SKM-1 (cell line): ENCODE measurements around the gene AGR2.
"Not testable (repeated sequence)": the region's sequence is repeated elsewhere in the genome, so short reads cannot be mapped to it uniquely, and the experiment has no call there.

Experiments
- DNase-seq: peaks from one replicate; lab custom pipeline; 2025; ENCODE audit not compliant: unreplicated experiment; lab: John Stamatoyannopoulos, UW

The AGR2 gene

DNA sequence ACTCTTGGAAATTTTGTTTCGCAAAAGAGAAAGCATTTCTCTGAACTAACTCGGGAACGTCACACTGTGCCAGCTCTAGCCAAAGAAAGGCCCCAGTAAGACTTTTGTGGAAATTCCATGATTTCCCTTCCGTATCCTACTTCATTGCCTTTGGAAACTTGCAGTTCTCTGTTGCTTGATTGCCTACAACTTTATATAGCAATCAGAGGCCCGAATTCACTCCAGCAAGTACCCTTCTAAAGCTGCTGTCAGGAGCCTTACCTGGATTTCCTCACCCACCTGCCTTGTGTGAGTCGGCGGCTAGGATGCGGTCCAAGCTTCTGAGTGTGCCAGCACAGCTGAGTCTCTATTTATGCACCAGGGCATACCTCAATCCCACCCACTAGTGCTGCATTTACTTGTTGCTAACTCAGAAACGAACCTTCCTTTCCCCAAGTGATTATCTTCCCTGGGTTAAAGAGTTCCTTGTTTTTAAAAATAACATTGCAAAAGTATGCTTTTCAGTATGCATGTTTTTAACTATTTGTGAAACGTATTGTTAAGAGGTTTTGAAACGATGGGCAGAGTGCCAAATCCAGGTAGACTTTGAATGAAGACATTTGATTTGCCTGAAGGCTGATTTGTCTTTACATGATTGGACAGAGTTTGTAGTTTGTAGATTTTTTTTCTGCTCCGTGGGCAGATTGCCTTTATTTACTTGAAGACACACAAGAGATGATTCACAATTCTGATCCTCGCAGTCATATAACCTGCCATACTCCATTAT lies at the start of gene AGR2:
AGR2 (minus strand) TSS at position 326 of the 766 bp plus-strand sequence. CDS start 3,203 bp downstream, outside the sequence.
- no peak for DNase-seq

DNA sequence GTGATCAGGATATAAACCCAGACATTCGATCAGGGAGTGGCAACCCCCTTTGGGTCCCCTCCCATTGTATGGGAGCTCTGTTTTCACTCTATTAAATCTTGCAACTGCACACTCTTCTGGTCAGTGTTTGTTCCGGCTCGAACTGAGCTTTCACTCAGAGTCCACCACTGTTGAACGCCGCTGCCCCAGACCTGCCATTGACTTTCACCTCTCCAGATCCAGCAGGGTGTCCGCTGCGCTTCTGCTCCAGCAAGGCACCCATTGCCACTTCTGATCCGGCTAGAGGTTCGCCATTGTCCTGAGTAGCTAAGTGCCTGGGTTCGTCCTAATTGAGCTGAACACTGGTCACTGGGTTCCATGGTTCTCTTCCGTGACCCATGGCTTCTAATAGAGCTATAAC lies 48.4 kb upstream of the AGR2 start:
- DNase-seq = not testable (repeated sequence)

DNA sequence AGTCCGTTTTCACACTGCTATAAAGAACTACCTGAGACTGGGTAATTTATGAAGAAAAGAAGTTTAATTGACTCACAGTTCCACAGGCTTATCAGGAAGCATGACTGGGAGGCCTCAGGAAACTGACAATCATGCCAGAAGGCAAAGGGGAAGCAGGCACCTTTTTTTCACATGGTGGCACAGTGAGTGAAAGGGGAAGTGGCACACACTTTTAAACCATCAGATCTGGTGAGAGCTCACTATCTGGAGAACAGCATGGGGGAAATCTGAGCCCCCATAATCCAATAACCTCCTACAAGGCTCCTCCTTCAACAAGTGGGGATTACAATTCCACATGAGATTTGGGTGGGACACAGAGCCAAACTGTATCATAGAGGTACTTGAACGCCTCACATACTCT lies 47.0 kb upstream of the AGR2 start:
- no peak for DNase-seq

DNA sequence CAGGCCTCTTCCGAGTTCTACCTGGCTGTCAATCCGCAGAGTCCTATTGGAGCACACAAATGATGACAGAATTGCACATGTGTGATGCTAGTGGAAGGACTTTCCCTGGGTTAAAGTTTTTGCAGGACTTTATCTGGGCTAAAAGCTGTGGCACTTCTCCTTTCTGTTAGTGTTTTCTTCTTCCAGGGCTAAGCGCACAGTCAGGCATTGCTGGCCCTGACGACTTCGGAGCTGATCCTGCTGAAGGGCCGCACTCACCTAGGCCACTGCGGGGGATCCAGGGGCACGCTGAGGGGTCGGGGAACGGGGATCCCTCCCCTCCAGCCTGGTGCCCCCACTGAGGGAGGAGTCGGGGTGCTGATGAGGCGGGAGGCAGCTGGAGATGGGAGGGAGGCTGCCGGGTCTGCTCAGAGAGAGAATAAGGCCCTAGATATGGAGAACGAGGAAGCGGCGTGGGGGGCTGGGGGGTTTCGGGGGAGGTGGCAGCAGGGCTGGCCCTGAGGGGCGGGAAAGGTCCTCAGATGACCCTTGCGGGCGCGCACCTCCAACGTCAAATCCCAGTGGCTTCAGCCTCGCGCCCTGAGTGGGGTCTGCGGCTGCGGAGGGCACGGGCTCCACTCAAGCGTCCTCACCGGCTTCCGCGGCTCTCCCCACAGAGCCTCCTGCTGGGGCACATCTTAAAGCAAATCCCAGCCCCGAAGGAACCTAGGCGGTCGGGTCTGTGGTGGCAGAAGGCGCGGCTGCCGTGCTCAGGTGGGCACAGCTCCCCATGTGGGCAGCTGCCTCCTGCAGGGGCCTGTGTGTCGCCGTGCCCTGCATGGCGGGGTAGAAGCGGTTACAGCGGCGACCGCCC lies 46.0 kb upstream of the AGR2 start:
- DNase-seq = no peak

DNA sequence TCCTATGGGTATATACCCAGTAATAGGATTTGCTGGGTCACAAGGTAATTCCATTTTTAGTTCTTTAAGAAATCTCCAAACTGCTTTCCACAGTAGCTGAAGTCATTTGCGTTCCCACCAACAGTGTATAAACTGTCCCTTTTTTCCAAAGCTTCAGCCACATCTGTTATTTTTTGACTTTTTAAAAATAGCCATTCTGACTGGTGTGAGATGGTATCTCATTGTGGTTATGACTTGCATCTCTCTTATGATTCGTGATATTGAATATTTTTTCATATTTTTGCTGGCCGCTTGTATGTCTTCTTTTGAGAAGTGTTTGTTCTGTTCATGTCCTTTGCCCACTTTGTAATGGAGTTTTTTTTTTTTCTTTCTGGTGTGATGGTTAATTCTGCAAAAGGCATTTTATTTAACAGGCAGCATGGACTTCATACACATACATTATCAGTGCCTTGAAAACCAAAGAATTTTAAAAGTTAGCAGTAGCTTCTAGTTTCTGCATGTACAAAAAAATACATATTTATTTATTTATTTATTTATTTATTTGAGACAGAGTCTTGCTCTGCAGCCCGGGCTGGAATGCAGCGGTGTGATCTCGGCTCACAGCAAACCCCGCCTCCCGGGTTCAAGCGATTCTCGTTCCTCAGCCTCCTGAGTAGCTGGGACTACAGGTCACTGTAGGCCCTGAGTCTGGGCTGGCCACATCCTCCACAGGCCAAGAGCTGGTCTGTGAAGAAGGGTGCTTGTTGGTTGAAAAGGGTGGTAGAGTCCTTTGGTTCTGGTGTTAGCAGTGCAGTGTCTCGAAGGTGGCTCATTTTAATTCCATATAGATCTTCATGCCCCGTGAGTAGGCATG lies 44.7 kb upstream of the AGR2 start:
- no peak for DNase-seq

DNA sequence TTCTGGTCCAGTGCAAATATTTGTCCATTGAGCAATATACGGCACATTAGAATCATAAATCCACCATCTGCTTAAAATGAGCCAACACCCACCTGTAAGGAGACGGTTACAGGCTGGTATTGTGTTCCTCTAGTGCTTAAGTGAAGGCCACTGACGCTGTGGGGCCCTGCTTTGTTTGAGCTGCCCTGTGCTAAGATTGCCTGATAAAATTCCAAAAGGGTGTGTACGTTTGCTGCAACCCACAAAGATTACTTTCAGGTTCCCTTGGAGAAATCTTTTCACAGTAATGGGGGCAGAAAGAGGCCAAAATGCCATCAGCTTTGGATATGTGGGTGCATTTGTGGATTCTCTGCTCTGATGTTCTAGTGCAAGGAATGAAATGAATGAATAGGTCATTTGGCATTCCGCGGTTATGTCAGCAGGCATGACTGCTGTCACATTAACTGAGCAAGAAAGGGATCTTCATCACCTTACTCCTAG lies 42.6 kb upstream of the AGR2 start:
- no peak for DNase-seq

DNA sequence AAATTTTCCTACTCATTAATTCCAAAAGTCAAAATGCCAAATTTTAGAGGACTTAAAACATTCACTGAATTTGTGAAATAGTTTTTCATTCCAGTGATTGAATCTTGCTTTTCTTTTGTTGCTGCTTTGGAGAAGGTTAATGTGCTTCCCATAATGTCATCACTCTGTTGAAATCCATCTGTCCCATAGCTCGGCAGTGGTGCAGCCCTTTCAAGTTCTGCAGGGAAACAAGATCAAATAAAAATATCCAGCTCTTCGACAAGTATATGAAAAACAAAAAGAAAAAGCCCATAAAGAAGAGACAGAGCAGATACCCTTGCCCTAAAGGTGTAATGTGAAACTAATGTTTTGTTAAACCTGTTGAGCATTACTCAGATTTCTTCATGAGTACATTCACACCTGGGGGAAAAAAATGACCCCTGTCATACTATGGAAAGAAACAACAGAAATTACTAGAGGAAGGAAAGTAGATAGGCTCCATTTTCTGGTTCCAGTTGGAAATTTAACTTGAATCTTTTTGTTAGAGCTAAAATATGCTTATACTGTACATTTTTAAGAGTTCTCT lies 41.9 kb upstream of the AGR2 start:
- no peak for DNase-seq

DNA sequence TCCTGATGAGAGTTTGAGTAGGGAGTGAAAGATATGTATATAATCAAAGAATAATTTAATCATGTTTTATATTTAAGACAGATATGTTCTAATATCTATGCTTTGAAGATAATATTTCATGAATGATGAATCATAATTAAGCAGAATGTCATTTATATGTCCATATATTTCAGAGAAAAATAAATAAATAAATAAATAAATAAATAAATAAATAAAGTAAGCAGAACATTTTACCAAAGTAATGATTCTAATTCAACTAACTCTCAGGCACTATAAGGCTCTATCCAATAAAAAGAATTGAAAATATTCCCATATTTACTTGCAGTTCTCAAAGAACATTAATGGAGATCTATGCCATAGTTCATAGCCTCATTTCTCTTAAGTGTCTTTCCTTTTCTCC lies 40.9 kb upstream of the AGR2 start:
- no peak for DNase-seq

DNA sequence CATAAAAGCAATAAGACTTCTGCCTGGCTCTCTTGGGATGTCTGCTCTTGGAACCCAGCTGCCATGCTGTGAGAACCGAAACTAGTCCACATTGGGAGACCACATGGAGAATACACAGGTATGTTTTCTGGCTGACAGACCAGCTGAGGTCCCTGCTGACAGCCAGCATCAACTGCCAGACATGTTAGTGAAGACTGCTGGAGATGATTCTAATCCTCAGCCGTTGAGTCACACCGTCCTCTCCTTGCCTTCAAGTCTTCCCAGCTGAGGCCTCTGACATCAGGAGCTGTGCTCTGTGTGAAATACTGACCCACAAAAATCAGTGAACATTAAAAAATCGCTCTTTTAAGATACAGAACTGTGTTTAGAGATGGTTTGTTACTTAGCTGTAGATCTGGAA lies 36.9 kb upstream of the AGR2 start:
- DNase-seq = no peak

DNA sequence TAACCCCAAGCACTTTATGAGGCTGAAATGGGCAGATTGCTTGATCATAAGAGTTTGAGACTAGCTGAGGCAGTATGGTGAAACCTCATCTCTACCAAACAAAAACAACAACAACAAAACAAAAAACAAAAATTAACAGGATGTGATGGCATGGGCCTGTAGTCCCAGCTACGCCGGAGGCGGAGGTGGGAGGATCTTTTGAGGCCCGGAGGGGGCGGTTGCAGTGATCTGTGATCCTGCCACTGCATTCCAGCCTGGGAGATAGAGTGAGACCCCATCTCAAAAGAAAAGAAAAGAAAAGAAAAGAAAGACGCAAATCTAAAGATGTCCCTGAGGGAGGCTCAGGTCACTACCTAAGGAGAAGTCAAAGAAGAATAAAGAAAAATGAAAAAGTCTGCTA lies 35.3 kb upstream of the AGR2 start:
- no peak for DNase-seq

DNA sequence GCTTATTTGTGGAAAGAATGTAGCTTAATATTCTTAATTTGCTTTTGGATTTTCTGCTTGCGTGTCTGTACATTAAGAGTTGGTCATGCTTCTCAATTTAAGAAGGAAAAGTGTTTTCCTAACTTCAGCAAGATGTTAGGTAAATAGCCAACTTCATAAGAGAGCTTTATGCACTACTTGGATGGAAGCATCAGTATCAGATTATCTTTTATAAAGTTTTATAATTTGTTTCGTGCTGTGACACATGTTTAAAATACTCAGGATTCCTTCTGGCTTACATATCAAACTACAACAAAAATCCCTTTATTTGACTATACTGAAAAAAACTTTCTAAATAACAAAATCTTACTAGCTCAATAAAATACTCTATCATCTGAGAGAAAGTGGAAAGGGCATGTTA lies 34.8 kb upstream of the AGR2 start:
- DNase-seq = no peak

DNA sequence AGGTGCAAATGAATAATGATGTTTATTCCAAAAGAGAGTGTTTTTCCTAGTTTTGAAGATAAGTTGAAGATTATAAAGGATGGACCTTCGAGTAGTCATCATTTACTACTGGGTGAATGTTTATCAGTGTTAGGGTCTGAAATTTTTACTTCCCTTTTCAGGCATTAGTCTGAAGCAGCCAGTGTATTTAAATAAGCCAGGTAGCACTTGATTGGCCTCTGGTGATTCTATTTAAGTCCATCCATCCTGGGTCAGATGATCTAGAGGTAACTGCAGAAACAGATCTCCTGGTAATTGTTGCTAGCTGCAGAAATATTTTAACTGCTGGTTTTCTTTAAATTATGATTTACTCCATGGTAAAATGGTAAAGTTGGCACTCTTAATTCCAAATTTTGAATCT lies 34.1 kb upstream of the AGR2 start:
- DNase-seq = no peak

DNA sequence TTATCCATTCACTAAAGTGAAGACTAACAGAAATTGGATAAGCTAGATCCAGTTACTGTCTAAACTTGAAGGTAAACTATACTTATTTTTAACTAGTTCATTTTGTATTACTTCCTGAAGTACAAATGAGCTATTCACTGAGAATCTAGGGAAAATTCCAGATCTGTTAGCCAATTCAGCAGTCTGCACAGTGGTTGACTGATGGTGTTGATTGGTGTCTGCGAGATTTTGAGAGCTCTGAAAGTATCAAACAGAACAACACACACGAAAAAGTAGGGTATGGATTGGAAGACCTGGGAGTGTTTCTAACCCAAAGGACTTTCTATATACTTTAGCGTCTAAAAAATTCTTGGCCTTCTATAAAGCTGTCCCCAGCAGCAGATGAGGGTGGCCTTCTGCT lies 33.6 kb upstream of the AGR2 start:
- DNase-seq = no peak

DNA sequence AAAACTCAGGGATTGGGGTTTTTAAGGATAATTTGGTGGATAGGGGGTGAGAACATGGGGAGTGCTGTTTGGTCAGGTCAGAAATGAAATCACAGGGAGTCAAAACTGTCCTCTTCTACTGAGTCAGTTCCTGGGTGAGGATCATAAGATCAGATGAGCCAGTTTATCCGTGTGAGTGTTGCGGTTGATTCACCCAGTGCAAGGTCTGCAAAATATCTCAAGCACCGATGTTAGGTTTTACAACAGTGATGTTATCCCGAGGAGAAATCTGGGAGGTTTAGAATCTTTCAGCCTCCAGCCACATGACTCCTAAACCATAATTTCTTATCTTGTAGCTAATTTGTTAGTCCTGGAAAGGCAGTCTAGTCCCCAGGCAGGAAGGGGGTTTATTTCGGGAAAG lies 31.7 kb upstream of the AGR2 start:
- DNase-seq = no peak

DNA sequence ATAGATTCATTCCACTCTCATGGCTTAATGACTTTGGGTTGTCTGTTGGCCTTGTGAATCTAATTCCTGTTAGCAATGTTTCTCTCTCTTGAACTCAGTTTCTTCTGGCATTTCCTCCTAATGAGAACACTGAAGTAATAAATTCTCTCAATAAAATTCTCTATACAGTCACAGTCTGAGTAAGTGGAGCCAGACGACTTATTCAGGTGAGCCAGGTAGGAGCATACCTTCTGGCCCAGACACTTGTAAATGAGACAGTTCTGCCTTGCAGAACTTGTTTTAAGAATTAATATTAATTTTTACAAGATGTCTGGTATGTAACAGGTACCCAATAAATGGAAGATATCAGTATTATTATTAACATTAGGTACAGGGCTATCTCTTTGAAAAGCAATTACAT lies 28.6 kb upstream of the AGR2 start:
- DNase-seq = no peak

DNA sequence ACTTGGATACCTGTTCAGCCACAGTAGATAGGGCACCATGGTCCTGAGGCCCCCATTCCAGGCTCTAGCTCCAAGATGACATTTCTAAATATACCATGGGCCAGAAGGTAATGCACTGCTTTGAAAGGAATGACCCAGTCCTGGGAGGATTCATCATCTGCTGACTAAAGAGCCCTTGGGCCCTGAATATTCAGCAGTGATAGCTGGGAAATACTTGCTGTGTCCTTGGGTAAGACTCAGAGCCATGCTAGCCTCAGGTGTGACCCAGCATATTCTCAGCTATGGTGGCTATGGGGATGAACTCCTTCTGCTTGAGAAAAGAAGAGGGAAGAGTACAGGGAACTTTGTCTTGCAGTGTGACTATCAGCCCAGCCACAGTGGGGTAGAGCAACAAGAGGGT lies 21.3 kb upstream of the AGR2 start:
- no peak for DNase-seq

DNA sequence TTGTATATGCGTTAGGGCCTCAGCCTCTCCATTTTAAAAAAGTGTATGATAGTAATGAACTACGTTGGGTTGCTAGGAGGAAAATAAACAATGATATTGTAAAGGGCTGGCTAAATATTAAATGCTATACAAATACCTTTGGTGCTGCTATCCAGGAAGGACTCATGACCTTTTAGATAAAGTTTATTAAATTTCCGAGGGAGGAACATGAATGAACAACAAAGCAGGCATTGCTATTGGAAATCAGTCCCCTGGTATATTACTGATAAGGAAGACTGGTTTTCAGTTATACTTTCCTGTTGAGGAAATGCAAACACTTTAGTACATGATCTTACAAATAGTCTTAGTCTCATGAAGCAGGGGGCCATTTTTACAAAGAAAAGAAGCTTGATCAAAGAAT lies 17.2 kb upstream of the AGR2 start:
- DNase-seq = no peak

DNA sequence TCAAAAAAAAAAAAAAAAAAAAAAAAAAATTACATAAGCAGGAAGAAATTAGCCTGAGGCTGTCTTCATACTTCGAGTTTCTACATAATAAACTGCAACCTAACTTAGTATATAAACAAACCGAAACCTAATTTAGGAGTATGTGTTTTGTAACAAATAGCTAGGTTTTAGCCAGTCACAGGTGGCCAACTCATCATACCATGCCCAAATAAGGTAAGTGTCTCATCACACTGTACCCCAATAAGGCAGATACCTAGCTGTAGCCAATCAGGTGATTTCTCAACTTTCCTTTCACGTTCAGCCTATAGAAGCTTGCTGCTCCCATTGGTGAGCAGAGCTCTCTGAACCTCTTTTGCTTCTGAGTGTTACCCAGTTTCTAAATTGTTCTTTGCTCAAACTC lies 13.9 kb upstream of the AGR2 start:
- DNase-seq = no peak

DNA sequence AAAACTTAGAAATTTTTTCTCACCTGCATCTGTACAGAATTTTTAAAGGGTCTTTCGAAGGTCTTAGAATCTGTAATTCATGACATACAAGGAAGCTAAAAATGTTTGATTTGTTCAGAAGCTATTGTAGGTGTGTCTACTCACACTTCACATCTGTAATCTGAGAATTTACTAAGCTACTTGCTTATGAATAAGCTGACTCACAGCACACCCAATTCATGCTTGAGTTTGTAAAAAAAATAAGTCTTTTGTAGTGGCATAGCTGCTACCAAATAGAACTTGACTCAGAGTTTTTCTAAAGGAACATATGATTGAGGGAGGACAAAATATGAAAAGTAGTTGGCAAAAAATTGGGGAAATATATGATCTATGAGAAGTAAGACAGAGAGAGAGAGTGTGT lies 12.7 kb upstream of the AGR2 start:
- no peak for DNase-seq

DNA sequence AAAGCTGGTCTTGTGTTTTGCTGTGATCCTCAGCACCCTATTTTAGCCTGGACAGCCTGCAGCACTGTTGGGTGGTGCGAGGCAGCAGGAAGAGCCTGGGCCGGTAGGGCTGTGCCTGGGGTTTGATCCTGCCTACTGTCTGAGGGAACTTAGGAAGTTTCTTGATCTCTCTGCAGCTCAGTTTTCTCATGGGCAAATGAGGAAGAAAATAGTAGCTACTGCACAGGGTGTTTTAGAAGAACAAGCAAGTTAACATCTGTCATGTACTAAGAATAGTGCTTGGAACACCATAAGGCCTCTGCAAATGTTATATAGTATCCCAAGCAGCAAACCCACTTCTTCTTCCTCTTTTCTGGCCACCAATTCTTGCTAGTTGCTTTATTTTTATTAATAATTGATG lies 12.0 kb upstream of the AGR2 start:
- peak; percentile 66 for DNase-seq

DNA sequence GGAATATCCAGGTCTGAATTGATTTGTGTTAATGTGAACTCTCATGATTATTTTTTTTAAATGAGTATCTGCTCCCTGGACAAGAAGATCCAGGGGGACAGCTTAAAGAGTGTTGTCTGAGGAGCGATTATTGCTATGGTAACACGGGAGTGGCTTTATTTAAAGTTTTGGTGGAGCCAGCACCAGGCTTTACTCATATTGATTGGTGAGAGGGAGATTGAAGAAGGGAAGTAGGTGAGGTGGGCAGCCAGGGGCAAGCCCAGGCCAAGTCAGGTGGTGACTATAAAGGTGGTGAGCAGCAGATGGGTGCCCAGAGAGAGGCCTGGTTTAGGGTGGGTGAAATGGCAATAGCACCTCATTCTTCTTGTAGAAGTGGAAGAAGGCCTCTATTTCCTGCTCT lies 10.2 kb upstream of the AGR2 start:
- DNase-seq = no peak
